Measurements from ENCODE around the gene AKT1S1.

The AKT1S1 gene

GRCh38 chr19:49907745-49908446, 30.7 kb upstream of the AKT1S1 start:
- DNase-seq (ENCODE audit: low read depth), result no peak

- no peak for DNase-seq (ENCODE audit: low read depth)
Observed at GRCh38 chr19:49906879-49907564, 29.9 kb upstream of the AKT1S1 start.

- no peak for DNase-seq (ENCODE audit: low read depth)
Observed at GRCh38 chr19:49904136-49904535, 27.0 kb upstream of the AKT1S1 start.

- peak; percentile 57 for DNase-seq (ENCODE audit: low read depth)
Observed at GRCh38 chr19:49896863-49897621, 19.9 kb upstream of the AKT1S1 start, which contains the start of gene IL4I1. Gene IL4I1 (minus strand): TSS chr19:49896887. CDS start chr19:49896160, 727 bp downstream.

GRCh38 chr19:49895566-49896297, 18.6 kb upstream of the AKT1S1 start:
- DNase-seq (ENCODE audit: low read depth), result no peak

DNA sequence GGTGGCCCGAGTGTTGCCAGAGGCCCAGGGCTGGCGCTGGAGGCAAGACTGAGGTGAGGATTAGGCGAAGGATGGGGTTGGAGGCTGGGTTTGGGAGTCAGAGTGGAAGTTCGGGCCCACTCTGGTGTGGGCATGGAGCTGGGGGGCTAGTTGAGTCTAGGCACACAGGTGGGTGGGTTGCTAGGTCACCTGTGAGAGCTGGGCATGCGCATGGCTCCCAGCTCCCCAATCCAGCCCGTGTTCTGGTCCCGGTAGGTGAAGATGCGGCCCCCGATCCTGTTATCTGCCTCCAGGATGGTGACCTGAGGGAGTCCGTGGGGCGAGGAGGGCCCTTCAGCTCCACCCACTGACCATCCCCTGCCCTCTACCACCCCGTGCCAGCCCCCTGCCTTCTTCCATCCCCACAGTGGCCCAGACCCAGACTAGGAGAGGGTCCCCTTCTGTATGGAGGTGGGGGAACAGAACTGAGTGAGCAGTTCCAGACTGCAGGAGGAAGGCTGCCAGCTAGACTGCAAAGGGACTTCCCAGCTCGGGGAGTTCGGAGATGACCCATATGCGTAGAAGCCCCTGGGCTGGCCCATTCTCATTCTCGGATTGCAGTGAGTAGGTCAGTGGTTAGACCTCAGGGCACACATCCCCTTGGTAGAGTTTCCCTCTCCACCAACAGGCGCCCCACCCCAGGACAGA, 17.9 kb upstream of the AKT1S1 start:
- DNase-seq (ENCODE audit: low read depth), result peak; percentile 19

DNA sequence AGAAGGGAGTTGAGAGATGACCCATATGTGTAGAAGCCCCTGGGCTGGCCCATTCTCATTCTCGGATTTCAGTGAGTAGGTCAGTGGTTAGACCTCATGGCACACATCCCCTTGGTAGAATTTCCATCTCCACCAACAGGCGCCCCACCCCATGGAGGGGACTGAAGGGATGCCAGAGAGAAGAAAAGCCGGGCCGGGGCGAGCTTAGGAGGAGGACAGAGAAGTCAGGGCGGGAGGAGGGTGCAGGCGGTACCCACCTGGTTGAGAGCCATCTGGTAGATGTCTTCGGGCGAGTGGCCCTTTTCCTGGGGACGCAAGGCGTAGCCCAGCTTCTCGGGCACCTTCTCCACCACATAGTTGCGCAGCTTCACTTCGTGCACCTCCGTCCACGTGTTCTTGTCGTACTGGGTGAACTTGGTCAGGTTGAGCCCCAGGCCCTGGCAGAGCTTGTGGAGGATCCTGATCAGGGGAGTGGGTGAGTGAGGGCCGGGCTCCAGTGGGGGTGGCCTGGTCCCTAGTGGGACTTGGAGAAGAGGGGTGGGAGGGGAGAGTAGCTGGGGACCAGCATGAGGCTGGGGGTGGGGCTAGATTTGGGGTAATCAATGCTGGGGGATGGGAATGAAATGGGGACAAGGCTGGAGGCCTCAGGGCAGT, 17.0 kb upstream of the AKT1S1 start:
- no peak for DNase-seq (ENCODE audit: low read depth)

DNA sequence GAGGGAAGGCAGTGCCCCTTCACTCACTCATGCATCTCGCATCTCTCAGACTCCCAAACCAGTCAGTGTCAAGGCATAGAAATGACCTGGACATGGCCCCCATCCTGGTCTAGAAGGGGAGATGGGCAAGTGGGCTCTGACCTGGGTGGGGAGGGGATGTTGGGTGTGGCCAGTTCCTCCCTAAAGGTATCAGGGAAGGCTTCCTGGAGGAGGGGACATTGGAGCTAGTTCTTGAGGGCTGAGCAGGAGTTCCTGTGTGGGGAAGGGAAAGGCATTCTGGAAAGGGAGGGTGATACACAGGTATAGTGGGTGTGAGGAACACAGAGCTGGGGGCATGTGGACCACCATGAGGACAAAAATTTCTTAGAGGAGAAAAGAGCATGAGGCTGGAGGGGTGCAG, 15.6 kb upstream of the AKT1S1 start:
- DNase-seq (ENCODE audit: low read depth), result no peak

- DNase-seq (ENCODE audit: low read depth), result no peak
Observed at GRCh38 chr19:49891393-49891792, 14.2 kb upstream of the AKT1S1 start.

DNA sequence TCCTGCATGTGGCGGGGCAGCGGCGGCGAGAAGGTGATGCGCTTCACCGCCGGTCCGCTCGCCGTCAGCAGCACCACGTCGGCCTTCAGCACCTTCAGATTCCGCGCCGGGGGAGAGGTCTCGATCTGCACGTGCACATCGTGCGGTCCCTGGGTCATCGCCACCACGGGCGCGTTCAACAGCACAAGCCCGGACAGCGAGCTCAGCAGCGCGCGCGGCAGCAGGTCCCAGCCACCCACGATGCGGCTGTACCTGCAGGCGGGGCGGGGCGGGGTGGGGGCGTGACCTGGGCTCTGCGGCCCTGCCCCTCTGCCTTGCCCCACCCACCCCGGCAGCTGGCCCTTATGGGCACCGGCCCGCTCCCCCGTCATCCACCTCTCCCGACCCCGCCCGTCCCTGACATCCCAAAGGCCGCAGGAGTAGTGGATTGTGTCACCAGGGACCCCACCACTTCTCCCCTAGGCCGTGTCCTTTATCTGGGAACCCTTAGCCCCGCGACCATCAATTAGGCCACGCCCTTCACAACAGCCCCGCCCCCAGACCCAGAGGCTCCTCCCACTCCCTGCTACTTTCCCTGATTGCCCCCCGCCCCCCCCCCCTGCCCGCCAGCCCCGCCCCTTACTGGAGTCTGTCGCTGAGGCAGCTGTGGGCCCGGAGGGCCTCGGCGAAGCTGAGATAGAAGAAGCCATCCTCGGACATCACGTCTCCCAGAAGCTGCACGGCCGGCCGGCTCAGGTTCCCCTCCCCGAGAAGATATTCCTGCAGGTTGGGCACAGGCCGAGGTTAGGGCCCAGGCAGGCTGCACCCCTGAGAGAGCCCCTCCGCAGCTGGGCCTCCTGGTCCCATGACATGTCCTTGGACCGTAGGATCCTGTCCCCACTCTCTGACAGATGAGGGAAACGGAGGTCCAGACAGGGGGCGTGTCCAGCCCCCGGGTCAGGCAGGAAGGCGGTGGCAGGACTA, 13.5 kb upstream of the AKT1S1 start:
- peak; percentile 53 for DNase-seq (ENCODE audit: low read depth)

DNA sequence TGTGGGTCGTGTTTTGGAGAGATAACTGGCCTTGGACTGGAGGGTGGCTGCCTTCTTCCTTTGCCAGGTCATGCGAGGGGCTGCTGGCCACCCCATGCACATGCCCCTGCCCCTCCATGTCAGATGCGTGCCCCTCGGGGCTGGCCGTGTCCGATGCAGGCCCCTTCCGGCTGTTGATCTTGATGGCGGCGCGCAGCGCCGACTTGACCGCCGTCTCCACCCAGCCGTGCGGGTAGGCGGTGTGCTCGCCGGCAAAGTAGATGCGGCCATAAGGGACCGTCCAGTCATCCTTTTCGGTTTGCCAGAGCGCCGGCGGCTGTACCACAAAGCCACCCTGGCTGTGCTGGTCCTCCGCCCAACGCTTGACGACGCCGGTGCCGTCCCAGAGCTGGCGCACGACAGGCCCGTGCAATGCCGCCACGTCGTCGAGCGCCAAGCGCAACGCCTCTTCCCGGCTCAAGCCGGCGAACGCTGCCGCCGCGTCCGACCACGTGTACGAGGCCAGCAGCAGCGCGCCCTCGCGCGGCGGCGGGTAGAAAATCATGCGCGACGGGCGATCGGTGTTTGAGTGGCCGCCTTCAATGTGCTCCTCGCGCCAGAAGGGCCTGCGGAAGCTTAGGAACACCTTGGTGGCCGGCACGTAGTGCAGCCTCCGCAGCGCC, 12.7 kb upstream of the AKT1S1 start:
- DNase-seq (ENCODE audit: low read depth), result peak; percentile 52

GRCh38 chr19:49889038-49889686, 12.0 kb upstream of the AKT1S1 start:
- no peak for DNase-seq (ENCODE audit: low read depth)

DNA sequence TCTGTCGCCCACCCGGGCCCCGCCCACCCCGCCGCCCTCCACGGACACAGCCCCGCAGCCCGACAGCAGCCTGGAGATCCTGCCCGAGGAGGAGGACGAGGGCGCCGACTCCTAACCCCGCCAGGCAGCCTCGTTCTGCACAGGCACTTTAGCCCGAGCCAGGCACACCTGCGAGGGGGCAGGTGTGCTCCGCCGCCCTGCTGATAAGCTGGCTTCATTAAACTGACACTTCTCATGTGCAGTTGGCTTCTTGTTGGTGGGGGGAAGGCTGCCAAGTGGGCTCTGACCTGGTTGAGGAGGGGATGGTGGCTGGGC, 11.3 kb upstream of the AKT1S1 start:
- no peak for DNase-seq (ENCODE audit: low read depth)

DNA sequence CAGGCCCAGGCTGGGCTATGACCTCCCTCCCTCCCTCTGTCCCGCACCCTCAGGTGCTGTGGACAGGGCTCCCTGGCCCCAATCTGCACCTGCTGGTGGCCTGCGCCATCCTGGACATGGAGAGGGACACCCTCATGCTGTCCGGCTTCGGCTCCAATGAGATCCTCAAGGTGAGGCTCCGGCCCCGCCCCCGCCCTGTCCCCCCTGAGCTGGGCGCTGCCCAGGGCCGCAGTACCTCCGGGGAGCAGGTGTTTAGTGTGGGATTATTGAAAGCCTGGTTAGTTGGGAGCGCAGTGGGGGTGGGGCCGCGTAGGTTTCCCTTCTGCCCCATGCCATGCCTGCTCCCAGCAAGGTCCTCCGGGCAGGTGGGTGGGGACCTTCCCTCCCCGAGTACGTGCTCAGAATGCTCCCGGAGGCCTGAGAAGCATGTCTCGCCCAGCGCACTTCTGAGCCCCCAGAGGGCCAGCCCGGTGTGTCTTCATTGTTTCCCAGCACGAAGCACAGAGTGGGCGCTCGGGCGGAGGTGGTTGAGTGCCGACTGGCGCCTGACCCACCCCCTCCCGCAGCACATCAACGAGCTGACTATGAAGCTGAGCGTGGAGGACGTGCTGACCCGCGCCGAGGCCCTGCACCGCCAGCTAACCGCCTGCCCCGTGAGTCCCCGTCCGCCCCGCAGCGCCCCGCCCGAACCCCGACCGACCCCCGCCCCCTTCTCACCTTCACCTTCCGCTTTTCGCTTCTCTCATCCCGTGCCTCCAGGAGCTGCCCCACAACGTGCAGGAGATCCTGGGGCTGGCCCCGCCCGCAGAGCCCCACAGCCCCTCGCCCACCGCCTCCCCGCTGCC, 10.7 kb upstream of the AKT1S1 start:
- no peak for DNase-seq (ENCODE audit: low read depth)

- DNase-seq (ENCODE audit: low read depth), result no peak
Observed at GRCh38 chr19:49887037-49887664, 10.0 kb upstream of the AKT1S1 start.

DNA sequence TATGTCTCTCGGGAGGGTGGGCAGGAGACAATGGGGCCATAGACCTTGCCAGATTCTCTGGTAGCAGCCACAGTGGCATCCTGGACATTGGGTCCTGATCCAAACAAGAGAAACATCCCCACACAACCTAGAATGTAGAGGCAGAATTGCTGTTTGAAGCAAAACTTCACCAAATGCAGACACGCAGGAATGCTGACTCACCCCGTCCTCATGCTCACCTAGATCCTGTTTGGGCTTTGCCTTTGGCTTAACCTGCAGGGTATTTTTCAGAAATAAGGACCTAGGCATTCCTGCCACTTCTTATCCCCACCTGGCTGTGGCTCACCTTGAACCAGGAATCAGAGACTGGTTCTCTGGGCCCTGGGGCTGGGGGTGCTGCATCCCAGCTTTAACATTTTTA, 7.6 kb upstream of the AKT1S1 start:
- DNase-seq (ENCODE audit: low read depth), result no peak

GRCh38 chr19:49884109-49884508, 7.0 kb upstream of the AKT1S1 start:
- no peak for DNase-seq (ENCODE audit: low read depth)

DNA sequence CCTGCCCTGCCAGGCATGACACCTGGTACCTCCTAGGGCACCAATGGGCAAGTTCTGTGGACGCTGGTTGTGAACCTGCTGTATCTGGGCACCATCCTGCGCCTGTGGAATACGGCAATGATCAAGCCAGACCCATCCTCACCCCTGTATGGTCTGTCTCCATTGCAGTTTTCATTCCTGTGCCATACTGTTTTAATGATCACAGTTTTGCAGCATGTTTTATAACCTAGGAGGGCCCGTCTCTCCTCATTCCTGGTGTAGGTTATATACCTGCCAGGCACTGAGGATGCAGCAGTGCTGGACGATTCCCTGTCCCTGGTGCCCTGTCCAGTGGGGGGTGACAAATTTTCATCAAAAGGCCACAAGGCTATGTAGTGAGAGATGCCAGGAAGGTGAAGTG, 5.9 kb upstream of the AKT1S1 start:
- DNase-seq (ENCODE audit: low read depth), result no peak

All from activated gamma-delta T cell treated with anti-CD3 and anti-CD28 coated beads, Interleukin-2, amount 50 U/mL, for 16 hours (primary cell).